ENCODE data around the gene C9orf153.
A peak's percentile ranks its signal among the peaks of the same experiment; 100 is the strongest.

DNA sequence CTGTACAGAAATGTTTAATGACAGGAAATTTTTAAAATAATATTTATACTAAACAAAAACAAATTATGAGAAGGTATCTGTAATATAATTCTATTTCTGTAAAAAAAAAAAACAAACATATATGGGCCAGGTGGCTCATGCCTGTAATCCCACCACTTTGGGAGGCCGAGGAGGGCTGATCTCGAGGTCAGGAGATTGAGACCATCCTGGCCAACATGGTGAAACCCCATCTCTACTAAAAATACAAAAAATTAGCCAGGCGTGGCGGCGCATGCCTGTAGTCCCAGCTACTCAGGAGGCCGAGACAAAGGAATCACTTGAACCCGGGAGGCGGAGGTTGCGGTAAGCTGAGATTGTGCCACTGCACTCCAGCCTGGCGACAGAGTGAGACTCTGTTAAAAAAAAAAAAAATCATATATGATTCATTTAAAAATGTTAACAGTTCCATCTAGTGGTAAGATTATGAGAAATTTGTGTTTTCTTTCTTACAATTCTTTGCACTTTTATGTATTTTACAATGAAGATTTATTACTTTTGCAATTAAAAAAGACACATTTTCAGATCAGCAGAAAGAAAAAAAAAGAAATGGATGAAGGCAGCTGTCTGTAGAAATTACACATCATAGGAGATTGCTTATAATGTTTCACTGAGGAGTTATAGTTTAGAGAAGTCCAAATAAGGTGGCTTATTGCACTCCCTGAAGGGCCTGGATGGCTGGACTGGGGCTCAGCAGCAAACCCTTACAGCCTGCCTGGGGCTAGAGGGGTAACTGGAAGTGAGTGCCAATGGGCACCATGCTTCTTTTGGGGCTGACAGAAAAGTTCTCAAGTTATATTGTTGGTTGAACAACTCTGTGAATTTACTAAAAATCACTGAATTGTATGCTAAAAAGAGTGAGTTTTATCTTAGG is 20.3 kb downstream of the C9orf153 start:
- TF ChIP-seq, protein P1, sequence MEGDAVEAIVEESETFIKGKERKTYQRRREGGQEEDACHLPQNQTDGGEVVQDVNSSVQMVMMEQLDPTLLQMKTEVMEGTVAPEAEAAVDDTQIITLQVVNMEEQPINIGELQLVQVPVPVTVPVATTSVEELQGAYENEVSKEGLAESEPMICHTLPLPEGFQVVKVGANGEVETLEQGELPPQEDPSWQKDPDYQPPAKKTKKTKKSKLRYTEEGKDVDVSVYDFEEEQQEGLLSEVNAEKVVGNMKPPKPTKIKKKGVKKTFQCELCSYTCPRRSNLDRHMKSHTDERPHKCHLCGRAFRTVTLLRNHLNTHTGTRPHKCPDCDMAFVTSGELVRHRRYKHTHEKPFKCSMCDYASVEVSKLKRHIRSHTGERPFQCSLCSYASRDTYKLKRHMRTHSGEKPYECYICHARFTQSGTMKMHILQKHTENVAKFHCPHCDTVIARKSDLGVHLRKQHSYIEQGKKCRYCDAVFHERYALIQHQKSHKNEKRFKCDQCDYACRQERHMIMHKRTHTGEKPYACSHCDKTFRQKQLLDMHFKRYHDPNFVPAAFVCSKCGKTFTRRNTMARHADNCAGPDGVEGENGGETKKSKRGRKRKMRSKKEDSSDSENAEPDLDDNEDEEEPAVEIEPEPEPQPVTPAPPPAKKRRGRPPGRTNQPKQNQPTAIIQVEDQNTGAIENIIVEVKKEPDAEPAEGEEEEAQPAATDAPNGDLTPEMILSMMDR (conservative IDR thresholded peaks at IDR 0.05), result peak; percentile 46
- TF ChIP-seq ZFX (IDR thresholded peaks at IDR 0.05), result no peak
